Osteoblast (primary cell): ENCODE measurements around the gene VPS18. TPM values are rescaled to one million over a fixed set of nuclear protein-coding genes. Genes with fewer than 3 reads are reported as not detected.

ENCODE experiments used
- DNase-seq: peaks from one replicate; pipeline ENCODE4 v3.0.0; 2011; ENCODE audit warnings: low spot score, mixed read lengths; ENCODE audit not compliant: insufficient read length; ENCODE audit errors: missing footprints
- H2AFZ ChIP-seq: 2 replicates; pipeline ENCODE4 v1.6.0; 2011; ENCODE audit warnings: mild to moderate bottlenecking, low read length
- H3K27ac ChIP-seq: 2 replicates; pipeline ENCODE4 v1.5.1; 2011; ENCODE audit warnings: mild to moderate bottlenecking, low read depth, low read length, moderate library complexity
- H3K27me3 ChIP-seq: 2 replicates; pipeline ENCODE4 v1.6.0; 2012; ENCODE audit warnings: mild to moderate bottlenecking, control low read depth, inconsistent platforms, low read length, moderate library complexity; ENCODE audit not compliant: insufficient read depth
- H3K36me3 ChIP-seq: 2 replicates; pipeline ENCODE4 v1.5.1; 2011; ENCODE audit warnings: mild to moderate bottlenecking, low read length, control low read depth, moderate library complexity; ENCODE audit not compliant: insufficient read depth
- H3K4me1 ChIP-seq: 2 replicates; pipeline ENCODE4 v1.5.1; 2011; ENCODE audit warnings: mild to moderate bottlenecking, low read length, control low read depth, moderate library complexity; ENCODE audit not compliant: insufficient read depth
- H3K4me2 ChIP-seq: 2 replicates; pipeline ENCODE4 v1.6.0; 2011; ENCODE audit warnings: mild to moderate bottlenecking, low read length; ENCODE audit not compliant: insufficient read depth
- H3K4me3 ChIP-seq: fragments of 200-600 bp; sonication (generic); 3 replicates; pipeline ENCODE4 v1.5.1; 2012; ENCODE audit warnings: mild to moderate bottlenecking, low read length, inconsistent platforms; ENCODE audit not compliant: insufficient read depth
- H3K79me2 ChIP-seq: 2 replicates; pipeline ENCODE4 v1.6.0; 2012; ENCODE audit warnings: mild to moderate bottlenecking, low read length, control low read depth, inconsistent platforms; ENCODE audit not compliant: insufficient read depth
- H3K9me3 ChIP-seq: 2 replicates; pipeline ENCODE4 v1.5.1; 2011; ENCODE audit warnings: low read depth, low read length, control low read depth
- H4K20me1 ChIP-seq: 2 replicates; pipeline ENCODE4 v1.6.0; 2012; ENCODE audit warnings: mild to moderate bottlenecking, low read length, control low read depth; ENCODE audit not compliant: insufficient read depth
- CTCF ChIP-seq: IDR thresholded peaks from 2 replicates; pipeline ENCODE4 v1.5.1; 2011; ENCODE audit warnings: mild to moderate bottlenecking, low read depth, low read length, moderate library complexity; ENCODE audit errors: extremely low read depth
- total RNA-seq: library from RNA; depleted of rRNA; stranded (reverse); fragments of >200 nt; gene quantifications from 2 replicates; pipeline ENCODE4 v1.2.3, GENCODE V29; 2012

VPS18 gene
- total RNA-seq, 1 donor = 60.8 TPM

- Histone ChIP-seq H3K79me2 (peaks cover 53% of the 10 kb centered on the region), H2AFZ (peak overlapping the region; percentile 89), H4K20me1 (peaks cover 15% of the 10 kb centered on the region), H3K9me3 (no peaks in the 10 kb centered on the region), H3K4me2 (peak overlapping the region; percentile 98), H3K36me3 (peaks cover 32% of the 10 kb centered on the region), H3K27me3 (no peaks in the 10 kb centered on the region), H3K4me3 (peak overlapping the region; percentile 100), H3K4me1 (peaks cover 15% of the 10 kb centered on the region), H3K27ac (peak overlapping the region; percentile 98)
- peak; percentile 95 for DNase-seq
- TF ChIP-seq CTCF = peak; percentile 70
Measured at GRCh38 chr15:40894681-40895448, 615 bp downstream of the VPS18 start.

GRCh38 chr15:40899536-40900207 lies 5.4 kb downstream of the VPS18 start:
- Histone ChIP-seq H3K79me2 (peaks cover 85% of the 10 kb centered on the region), H3K4me3 (no peak overlapping the region), H4K20me1 (peaks cover 50% of the 10 kb centered on the region), H3K36me3 (peaks cover 68% of the 10 kb centered on the region), H3K27me3 (no peaks in the 10 kb centered on the region), H2AFZ (no peak overlapping the region), H3K4me2 (no peak overlapping the region), H3K27ac (no peak overlapping the region), H3K4me1 (peaks cover 10% of the 10 kb centered on the region), H3K9me3 (no peaks in the 10 kb centered on the region)
- no peak for TF ChIP-seq CTCF
- DNase-seq = peak; percentile 58

DNA sequence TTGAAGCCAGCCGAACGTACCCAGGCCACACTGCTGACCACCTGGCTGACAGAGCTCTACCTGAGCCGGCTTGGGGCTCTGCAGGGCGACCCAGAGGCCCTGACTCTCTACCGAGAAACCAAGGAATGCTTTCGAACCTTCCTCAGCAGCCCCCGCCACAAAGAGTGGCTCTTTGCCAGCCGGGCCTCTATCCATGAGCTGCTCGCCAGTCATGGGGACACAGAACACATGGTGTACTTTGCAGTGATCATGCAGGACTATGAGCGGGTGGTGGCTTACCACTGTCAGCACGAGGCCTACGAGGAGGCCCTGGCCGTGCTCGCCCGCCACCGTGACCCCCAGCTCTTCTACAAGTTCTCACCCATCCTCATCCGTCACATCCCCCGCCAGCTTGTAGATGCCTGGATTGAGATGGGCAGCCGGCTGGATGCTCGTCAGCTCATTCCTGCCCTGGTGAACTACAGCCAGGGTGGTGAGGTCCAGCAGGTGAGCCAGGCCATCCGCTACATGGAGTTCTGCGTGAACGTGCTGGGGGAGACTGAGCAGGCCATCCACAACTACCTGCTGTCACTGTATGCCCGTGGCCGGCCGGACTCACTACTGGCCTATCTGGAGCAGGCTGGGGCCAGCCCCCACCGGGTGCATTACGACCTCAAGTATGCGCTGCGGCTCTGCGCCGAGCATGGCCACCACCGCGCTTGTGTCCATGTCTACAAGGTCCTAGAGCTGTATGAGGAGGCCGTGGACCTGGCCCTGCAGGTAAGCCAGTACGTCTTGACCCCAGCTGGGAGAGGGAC lies 6.2 kb downstream of the VPS18 start:
- TF ChIP-seq CTCF = no peak
- DNase-seq = peak; percentile 64
- H3K27ac ChIP-seq = no peak overlapping the region
- peaks cover 80% of the 10 kb centered on the region for H3K79me2 ChIP-seq
- peaks cover 69% of the 10 kb centered on the region for H3K36me3 ChIP-seq
- peaks cover 7% of the 10 kb centered on the region for H3K4me1 ChIP-seq
- H4K20me1 ChIP-seq = peaks cover 48% of the 10 kb centered on the region
- no peak overlapping the region for H3K4me2 ChIP-seq
- no peak overlapping the region for H2AFZ ChIP-seq
- no peaks in the 10 kb centered on the region for H3K27me3 ChIP-seq
- no peak overlapping the region for H3K4me3 ChIP-seq
- no peaks in the 10 kb centered on the region for H3K9me3 ChIP-seq

DNA sequence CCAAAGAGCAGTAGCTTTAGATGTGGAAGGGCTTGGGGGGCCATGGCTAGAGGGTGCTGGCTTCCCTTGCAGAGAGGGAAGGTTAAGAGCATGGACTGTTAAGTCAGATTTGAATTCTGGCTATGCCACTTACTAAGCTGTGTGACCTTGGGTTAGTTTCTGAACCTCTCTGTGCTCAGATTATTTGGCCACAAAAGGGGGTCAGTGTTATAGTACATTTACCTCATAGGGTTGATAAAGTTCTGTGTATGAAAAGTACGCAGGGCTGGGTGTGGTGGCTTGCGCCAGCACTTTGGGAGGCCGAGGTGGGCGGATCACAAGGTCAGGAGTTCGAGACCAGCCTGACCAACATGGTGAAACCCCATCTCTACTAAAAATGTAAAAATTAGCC lies 6.8 kb downstream of the VPS18 start:
- Histone ChIP-seq H3K36me3 (peaks cover 65% of the 10 kb centered on the region), H3K4me3 (no peak overlapping the region), H3K4me1 (peaks cover 7% of the 10 kb centered on the region), H3K9me3 (no peaks in the 10 kb centered on the region), H2AFZ (no peak overlapping the region), H3K27ac (no peak overlapping the region), H3K79me2 (peaks cover 74% of the 10 kb centered on the region), H3K4me2 (no peak overlapping the region), H4K20me1 (peaks cover 44% of the 10 kb centered on the region), H3K27me3 (no peaks in the 10 kb centered on the region)
- TF ChIP-seq CTCF = no peak
- DNase-seq = no peak
